ENCODE data around the gene MTCL1. TPM values are rescaled to one million over a fixed set of nuclear protein-coding genes. Genes with fewer than 3 reads are reported as not detected.

The MTCL1 gene
- total and polyA plus RNA-seq, 10 donors = 1.6 to 7.5 (median 3.9) TPM

- intact Hi-C loops (cut with DNase I; ENCODE audit: low total_unique reads) = no loop called here
- no peak for DNase-seq
- 85 to 94% (median 90%) methylated on average over 5 of the region's 5 CpGs for WGBS, 5 donors
- H3K4me1 ChIP-seq = no peaks in the 10 kb centered on the region
- H3K9me3 ChIP-seq = peaks cover 0 to 5% (median 2%) of the 10 kb centered on the region in 8 donors
- no peaks in the 10 kb centered on the region for H3K36me3 ChIP-seq
- peaks cover 0 to 8% (median 0%) of the 10 kb centered on the region in 7 donors for H3K27me3 ChIP-seq (replicated peaks in 1 of 7)
- H3K27ac ChIP-seq = no peak overlapping the region
- TF ChIP-seq POLR2A (IDR thresholded peaks at IDR 0.05) (no peak), POLR2AphosphoS5 (IDR thresholded peaks at IDR 0.05) (no peak)
- TF ChIP-seq, protein P1, sequence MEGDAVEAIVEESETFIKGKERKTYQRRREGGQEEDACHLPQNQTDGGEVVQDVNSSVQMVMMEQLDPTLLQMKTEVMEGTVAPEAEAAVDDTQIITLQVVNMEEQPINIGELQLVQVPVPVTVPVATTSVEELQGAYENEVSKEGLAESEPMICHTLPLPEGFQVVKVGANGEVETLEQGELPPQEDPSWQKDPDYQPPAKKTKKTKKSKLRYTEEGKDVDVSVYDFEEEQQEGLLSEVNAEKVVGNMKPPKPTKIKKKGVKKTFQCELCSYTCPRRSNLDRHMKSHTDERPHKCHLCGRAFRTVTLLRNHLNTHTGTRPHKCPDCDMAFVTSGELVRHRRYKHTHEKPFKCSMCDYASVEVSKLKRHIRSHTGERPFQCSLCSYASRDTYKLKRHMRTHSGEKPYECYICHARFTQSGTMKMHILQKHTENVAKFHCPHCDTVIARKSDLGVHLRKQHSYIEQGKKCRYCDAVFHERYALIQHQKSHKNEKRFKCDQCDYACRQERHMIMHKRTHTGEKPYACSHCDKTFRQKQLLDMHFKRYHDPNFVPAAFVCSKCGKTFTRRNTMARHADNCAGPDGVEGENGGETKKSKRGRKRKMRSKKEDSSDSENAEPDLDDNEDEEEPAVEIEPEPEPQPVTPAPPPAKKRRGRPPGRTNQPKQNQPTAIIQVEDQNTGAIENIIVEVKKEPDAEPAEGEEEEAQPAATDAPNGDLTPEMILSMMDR (IDR thresholded peaks at IDR 0.05 in 8 of 11, conservative IDR thresholded peaks at IDR 0.05 in 3 of 11) = no peak
- no peak overlapping the region for H3K4me3 ChIP-seq
Observed at GRCh38 chr18:8842506-8842905, 137.2 kb downstream of the MTCL1 start.

DNA sequence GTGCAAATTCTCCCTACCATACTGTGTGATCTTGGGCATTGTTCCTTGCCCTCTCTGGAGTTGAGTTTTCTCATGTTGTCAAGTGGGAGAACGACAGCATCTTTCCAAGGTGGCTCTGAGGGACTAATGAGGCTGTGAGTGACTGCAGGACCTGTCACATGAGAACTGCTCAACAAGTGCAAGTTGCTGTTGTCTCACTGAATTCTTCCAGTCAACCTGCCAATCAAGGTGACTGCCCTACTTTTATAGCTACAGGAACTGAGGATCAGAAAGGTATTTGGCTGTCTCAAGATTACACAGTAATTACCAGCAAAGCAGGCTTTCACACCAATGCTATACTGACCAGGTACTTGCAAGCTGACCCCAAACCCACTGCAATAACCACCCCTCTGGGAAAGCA, 137.6 kb downstream of the MTCL1 start:
- Histone ChIP-seq H3K9me3 (no peaks in the 10 kb centered on the region), H3K36me3 (no peaks in the 10 kb centered on the region), H3K4me1 (no peaks in the 10 kb centered on the region), H3K4me3 (no peak overlapping the region), H3K27ac (no peak overlapping the region), H3K27me3 (replicated peaks in 1 of 7) (peaks cover 0 to 8% (median 0%) of the 10 kb centered on the region in 7 donors)
- intact Hi-C loops (cut with DNase I; ENCODE audit: low total_unique reads) = no loop called here
- DNase-seq = no peak
- no peak for TF ChIP-seq POLR2A (IDR thresholded peaks at IDR 0.05)
- TF ChIP-seq, protein P1 (IDR thresholded peaks at IDR 0.05 in 8 of 11, conservative IDR thresholded peaks at IDR 0.05 in 3 of 11) = no peak
- no peak for TF ChIP-seq POLR2AphosphoS5 (IDR thresholded peaks at IDR 0.05)
- WGBS, 5 donors = 25 to 75% (median 51%) methylated on average over 1 of the region's 1 CpG

GRCh38 chr18:8844721-8845148, 139.4 kb downstream of the MTCL1 start:
- peaks cover 0 to 1% (median 0%) of the 10 kb centered on the region in 8 donors for H3K9me3 ChIP-seq
- peaks cover 0 to 8% (median 0%) of the 10 kb centered on the region in 7 donors for H3K27me3 ChIP-seq (replicated peaks in 1 of 7)
- TF ChIP-seq POLR2AphosphoS5 (IDR thresholded peaks at IDR 0.05) = no peak
- intact Hi-C loops (cut with DNase I; ENCODE audit: low total_unique reads) = no loop called here
- no peaks in the 10 kb centered on the region for H3K36me3 ChIP-seq
- no peak for DNase-seq
- no peak overlapping the region for H3K4me3 ChIP-seq
- no peak overlapping the region for H3K27ac ChIP-seq
- 71 to 80% (median 79%) methylated on average over 16 of the region's 16 CpGs for WGBS, 5 donors
- H3K4me1 ChIP-seq = no peaks in the 10 kb centered on the region

DNA sequence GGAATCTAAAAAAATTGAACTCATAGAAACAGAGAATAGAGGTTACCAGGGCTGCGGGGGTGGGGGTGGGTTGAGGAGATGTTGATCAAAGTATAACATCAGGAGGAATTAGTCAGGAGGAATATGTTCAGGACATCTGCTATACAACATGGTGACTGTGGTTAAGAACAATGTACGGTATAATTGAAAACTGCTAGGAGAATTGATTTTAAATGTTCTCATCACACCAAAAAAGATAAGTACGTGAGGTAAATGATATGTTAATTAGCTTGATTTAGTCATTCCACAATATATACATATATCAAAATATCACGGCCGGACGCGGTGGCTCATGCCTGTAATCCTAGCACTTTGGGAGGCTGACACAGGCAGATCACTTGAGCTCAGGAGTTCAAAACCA, 140.2 kb downstream of the MTCL1 start:
- TF ChIP-seq POLR2A (IDR thresholded peaks at IDR 0.05) = no peak
- DNase-seq = no peak
- WGBS, 5 donors = 86 to 97% (median 92%) methylated on average over 7 of the region's 7 CpGs

GRCh38 chr18:8847066-8847755, 141.9 kb downstream of the MTCL1 start:
- intact Hi-C loops (cut with DNase I; ENCODE audit: low total_unique reads) = no loop called here
- 78 to 91% (median 84%) methylated on average over 6 of the region's 6 CpGs for WGBS, 5 donors

More for the DNA sequence above, 140.2 kb downstream of the MTCL1 start:
- Histone ChIP-seq H3K4me3 (no peak overlapping the region), H3K27me3 (replicated peaks in 1 of 7) (peaks cover 0 to 8% (median 0%) of the 10 kb centered on the region in 7 donors), H3K4me1 (no peaks in the 10 kb centered on the region), H3K9me3 (peaks cover 0 to 9% (median 0%) of the 10 kb centered on the region in 8 donors), H3K27ac (no peak overlapping the region), H3K36me3 (no peaks in the 10 kb centered on the region)
- intact Hi-C loops (cut with DNase I; ENCODE audit: low total_unique reads) = no loop called here

More at GRCh38 chr18:8847066-8847755, 141.9 kb downstream of the MTCL1 start:
- H3K27ac ChIP-seq = no peak overlapping the region
- H3K27me3 ChIP-seq (replicated peaks in 1 of 7) = peaks cover 0 to 8% (median 0%) of the 10 kb centered on the region in 7 donors
- TF ChIP-seq, protein P1 (IDR thresholded peaks at IDR 0.05 in 8 of 11, conservative IDR thresholded peaks at IDR 0.05 in 3 of 11) = no peak
- TF ChIP-seq POLR2A (IDR thresholded peaks at IDR 0.05) = no peak
- no peak for TF ChIP-seq POLR2AphosphoS5 (IDR thresholded peaks at IDR 0.05)
- no peak overlapping the region for H3K4me3 ChIP-seq
- H3K9me3 ChIP-seq = peaks cover 0 to 11% (median 0%) of the 10 kb centered on the region in 8 donors
- no peaks in the 10 kb centered on the region for H3K36me3 ChIP-seq
- H3K4me1 ChIP-seq = no peaks in the 10 kb centered on the region
- no peak for DNase-seq
